GM19099 (cell line): Measurements from ENCODE around the gene GPSM1.

Experiments used
- POLR2A ChIP-seq: IDR thresholded peaks from 3 replicates; pipeline ENCODE4 v1.6.1; 2011; ENCODE audit warnings: low read depth; ENCODE audit not compliant: insufficient read length; ENCODE audit errors: extremely low read depth

GPSM1 gene

DNA sequence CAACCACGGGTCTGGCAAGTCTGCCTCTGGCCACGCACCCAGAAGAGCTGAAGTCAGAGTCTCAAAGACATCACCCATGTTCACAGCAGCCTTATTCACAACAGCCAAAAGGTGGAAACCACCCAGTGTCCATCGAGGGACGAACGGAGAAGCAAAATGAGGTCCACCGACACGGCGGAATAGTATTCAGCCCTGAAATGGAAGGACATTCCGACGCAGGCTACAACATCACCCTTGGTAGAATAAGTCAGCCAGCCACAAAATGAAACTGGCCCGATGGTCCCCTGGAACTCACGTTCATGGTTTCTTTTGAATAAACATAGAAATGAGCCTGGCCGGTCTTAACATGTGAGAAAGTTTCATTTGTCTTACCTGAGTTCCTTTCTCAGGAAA lies 40.4 kb upstream of the GPSM1 start:
- no peak for TF ChIP-seq POLR2A

DNA sequence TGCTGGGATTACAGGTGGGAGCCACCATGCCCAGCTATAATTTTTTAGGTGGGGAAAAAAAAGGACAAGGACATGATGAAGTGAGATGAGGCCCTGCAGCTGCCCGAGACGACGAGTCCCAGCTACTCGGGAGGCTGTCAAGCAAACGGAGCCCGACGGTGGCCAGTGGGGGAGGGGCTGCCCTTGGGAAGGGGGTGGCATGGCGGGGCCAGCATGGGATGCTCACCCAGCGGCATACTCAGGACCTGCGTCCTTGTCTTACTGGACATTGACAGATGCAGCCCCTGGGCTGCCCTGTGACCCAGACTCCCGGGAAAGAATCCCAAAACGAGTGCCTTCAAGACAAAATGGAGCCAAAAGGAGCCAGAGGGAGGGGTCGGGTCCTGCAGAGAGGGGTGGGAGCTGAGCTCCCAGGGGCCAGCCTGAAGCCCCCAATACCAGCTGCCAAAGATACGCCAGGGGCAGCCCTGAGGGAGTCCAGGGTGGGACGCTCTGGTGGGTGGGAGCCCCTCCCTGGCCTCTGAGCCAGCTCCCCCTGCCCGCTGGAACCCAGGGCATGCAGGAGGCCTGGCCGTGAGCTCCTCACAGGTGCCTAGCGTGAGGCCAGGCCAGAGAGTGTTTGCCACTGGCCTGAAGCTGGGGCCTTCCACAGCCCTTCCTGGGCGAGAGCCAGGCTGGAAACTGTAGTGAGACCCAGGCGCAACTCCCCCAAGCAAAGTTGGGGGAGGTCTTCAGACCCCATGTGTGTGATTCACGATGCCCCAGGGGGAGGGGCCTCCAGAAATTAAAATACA lies 39.2 kb upstream of the GPSM1 start:
- TF ChIP-seq POLR2A: no peak

DNA sequence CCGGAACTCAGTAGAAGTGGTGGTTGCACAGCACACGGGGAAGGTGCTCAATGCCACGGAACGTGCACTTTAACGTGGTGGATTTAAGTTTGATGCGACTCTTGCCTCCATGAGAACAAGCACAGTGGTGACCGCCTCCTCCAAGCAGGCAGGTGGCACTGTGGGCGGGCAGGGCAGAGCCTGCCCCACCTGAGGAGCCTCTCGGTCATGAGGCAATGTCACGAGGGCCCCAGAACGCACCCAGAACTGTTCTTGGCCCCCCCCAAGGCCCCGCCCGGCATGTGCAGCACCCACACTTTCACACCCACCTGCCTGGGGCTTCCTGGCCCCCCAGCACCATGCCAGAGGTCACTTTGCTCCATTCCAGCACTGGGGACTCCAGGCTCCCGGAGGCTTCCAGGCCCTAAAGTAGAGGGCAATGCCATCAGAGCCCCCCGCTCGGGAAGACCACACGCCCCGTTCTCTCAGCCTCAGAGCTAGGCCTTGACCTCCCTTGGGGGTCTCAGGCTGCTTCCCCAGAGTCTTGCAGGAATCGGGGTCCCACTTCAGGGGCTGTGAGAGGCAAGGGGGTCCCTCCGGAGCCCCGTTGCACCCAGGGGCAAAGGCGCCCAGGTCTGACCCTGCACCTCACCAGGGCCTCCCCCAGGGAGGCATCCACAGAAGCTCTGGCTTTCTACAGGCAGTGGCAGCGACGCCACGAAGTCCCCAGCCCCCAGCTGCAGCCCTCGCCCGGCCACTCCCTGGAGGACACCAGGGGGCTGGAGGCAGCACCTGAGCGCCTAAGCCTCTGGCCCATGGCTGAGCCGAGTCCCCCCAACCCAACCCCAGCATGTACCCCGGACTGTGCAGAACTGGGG lies 37.5 kb upstream of the GPSM1 start:
- no peak for TF ChIP-seq POLR2A

DNA sequence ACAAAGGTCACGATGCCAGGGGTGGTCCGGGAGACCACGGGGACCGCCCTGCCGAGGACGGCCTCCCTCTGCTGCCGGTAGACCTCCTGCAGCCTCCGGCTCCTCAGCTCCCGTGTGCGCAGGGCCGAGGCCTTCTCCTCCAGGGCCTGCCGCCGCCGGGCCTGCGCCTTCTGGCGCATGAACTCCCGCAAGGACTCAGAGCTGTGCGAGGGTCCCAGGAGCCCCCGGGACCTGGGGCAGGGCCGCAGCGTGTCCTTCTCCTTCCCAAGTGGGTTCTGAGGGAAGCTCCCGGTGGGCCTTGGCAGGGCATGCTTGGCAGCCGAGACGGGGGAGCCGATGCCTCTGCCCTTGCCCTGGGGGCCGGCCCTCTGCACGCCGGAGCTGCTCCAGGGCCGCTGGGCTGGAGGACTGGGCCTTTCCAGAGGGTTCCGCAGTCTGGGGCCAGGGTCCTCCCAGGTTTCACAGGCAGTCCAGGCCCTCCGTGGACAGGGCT lies 36.8 kb upstream of the GPSM1 start:
- TF ChIP-seq POLR2A: no peak

DNA sequence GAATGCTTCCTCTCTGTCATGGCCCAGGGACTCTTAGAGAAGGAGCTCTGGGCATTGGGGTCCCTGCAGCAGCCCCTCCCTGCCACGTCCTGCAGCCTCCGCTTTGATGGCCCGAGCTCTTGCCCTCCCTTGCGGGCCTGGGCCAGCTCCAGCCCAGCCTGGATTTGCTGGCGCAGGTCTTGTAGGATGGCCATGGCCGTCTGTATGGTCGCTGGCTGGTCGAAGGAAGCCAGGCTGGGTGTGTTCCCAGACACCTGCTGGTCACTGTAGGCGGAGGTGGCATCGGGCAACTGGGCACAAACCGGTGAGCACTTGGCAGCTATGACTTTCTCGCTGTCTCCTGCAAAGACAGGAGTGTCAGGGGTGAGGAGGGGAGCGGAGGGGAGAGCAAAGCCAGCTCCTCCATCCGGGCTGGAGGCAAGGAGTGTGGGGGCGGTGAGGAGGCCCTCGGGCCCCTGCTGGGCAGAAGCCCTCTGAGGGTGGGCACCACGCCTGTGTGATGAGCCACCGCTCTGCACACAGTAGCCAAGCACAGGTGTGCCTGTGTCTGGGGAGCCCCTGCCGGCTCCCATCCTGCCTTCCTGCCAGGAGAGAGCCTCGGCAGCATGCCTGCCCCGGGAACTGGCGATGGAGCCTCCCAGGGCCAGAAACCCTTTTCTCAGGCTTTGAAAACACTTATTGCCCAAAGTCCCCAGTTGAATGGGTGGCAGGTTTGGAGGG lies 35.9 kb upstream of the GPSM1 start:
- TF ChIP-seq POLR2A: no peak

DNA sequence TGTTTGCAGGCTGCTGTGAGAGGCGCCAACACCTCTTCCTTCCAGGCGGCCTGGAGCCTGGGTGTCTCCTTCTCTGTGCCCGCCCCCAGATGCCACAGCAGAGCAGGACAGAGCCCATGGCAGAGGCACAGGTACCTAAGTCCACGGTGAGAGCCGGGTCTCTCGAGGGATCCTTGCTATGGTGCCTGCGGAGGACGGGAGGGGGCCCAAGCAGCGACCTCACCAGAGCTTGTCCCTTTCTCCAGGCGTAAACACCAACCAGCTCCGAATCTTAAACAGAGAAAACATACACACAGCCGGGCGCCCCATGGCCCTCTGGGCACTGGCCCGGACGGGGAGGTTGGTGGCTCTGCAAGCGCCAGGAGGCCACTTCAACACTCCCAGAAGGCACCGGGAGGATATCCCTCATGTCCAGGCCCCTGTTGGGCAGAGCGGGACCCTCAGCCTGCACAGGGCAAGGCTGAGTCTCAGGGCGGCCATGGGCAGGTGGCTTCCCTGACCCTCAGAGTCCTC lies 35.3 kb upstream of the GPSM1 start:
- no peak for TF ChIP-seq POLR2A

DNA sequence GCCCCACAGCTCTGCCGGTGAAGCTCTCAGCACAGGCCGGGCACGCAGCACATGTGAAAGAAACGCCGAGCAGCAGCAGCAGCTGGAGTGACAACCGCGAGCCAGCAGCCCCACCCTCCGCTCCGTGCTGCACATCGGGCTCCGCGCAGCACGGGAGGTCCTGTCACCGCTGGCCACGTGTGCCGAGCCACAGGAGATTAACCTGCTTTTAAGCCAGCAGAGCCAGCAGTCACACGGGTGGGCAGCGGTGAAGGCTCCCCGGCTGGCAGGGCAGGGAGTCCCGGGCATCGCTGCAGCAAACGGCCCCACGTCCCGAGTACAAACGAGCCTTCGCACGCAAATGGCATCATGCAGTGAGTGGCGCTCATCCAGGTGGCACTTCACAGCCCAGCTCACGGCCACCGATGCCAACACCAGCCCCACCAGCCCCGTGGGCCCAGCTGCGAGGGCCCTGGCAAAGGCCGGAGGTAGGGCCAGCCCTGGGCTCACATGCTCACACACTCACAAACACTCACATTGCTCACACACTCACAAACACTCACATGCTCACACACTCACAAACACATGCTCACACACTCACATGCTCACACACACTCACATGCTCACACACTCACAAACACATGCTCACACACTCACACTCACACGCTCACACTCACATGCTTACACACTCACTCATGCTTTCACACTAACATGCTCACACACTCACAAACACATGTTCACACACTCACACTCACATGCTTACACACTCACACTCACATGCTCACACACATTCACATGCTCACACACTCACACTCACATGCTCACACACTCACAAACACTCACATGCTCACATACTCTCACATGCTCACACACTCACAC lies 34.5 kb upstream of the GPSM1 start:
- TF ChIP-seq POLR2A: no peak

DNA sequence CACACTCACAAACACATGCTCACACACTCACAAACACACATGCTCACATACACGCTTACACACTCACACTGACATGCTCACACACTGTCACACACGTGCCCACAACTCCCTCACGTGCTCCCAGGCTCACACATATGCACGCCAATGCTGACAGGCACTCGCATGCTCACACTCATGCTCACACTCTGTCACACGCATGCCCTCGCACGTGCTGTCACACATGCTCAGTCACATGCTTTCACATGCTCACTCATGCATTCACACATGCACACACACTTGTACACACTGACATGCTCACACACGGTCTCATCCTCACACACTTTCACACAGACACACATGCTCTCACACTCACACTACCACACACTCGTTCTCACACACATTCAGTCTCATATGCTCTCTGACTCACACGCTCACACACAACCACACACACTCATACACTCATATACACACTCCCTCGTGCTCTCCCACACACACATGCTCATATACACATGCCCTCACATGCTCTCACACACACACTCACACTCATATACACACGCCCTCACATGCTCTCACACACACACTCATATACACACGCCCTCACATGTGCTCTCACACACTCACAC lies 33.8 kb upstream of the GPSM1 start:
- no peak for TF ChIP-seq POLR2A

DNA sequence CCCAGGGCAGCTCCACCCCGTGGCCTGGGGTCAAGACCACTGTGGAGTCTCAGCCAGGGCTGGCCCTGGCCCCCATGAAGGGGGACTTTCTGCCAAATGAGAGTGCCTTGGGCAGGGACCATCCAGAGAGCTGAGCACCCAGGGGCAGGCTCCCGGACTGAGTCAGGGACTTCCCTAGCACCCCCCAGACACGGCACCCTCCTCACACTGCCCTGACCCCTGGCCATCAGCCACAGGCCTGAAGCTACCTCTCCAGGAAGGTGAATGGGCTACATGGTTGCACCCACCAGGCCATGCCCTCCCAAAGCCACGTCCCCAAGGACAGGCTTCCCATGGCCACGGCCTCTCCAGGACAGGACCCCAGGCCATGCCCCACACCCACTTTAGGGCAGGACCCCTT lies 32.9 kb upstream of the GPSM1 start:
- TF ChIP-seq POLR2A: no peak

DNA sequence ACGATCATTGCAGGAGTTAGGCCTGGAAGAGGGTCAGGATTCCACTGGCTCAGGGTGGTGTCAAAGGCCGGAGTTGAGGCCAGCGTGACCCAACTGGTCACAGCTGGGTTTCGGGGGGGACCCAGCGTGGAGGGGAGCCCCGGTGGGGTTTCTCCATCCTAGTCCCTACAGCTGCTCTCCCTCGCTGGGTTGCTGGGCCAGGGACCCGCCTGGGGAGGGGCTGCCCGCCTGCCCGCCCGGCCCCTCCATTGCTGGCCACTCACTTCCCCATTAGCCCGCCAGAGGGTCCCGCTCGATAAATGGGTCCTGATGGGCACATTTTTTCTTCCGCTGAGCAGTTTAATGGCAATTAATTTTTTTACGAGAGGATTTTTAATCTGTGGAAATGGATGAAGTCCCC lies 32.3 kb upstream of the GPSM1 start:
- TF ChIP-seq POLR2A: no peak

DNA sequence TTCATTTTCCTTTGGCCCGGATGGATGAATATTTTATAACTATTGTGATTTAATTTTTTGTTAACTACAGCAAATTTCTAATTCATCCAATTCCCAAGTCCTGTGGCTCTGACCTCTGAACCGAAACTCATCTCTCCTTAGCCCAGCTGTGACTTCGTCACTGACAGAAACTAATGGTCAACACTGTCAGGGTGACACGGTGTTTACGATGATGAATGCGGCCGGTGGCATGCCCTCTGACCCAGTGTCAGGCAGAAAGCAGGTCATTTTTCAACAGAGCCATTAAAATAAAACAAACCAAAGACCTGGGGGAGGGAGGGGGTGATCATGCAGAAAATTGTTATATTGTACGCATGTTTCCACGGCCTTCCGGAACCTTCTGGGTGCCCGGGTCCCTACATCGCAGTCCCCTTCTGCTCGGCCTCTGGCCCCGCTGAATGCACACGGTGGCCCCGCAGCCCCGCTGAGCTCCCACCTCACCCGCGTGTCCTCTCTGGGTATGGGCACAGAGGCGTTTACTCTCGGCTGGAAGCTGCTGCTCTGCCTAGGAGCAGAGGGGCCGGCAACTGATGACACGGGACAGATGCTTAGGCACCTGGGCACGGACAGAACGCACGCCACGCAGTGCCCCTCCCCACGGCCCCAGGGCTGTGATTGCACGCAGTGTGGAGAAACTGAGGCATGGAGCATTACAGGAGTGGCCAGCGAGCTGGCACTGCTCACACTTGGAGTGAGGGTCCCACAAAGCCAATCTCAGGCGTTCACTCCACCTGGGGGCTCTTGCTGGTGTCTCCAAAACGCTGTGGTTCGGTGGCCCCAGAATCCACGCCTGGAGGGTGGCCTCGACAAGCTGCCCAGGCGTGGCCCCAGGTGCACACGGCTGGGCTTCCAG lies 31.6 kb upstream of the GPSM1 start:
- no peak for TF ChIP-seq POLR2A

DNA sequence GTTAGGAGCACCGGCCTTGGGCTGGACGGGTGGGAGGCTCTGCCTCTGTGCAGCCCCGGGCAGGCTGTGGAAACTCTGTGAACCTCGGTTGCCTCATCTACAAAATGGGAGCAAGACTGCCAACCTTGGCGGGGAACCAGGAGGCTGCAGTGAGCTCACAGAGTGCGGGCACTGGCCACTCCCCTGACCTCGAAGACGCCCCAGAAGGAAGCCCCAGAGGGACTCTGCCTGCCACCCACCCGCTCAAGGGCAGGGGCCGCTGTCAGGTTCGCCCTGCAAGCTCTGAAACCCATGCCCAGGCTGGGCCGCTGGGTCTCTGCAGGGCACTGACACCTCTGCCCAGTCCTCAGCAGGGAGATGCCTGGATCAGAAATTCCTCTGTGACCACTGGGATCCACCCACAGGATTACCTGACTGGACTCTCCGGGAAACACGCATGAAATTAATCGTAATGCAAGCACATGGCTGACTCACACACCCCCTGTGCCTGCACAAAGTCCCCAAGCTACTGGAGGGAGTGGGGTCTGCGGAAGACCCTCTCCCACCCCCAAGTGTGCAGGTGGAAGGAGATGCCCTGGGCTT lies 30.8 kb upstream of the GPSM1 start:
- no peak for TF ChIP-seq POLR2A
